HCT116 (cell line): ENCODE measurements around the gene PRKN. TPM values are rescaled to one million over a fixed set of nuclear protein-coding genes. Genes with fewer than 3 reads are reported as not detected.

Experiments used
- ATAC-seq: fragments of 200-7000 bp; cut with Tn5 transposase; 2 replicates; pipeline ENCODE4 v1.9.1; 2020; ENCODE audit warnings: mild to moderate bottlenecking, moderate library complexity
- BruUV-seq: library from RNA; stranded (reverse); fragments of 400-500 nt; replicated peaks from 2 replicates; lab custom pipeline; 2021; lab: Mats Ljungman, UMichigan
- CTCF ChIA-PET: fragments of 300-600 bp; sonication (Branson Sonifier 250); formaldehyde crosslinking; loops from one replicate; lab custom pipeline; 2021; ENCODE audit warnings: antibody characterized with exemption; lab: Charles Lee
- POLR2A ChIA-PET: fragments of 300-600, 350-600 bp; sonication (Branson Sonifier 250); formaldehyde crosslinking; loops from one replicate; lab custom pipeline; 2021; ENCODE audit warnings: antibody characterized with exemption; lab: Charles Lee
- RAD21 ChIA-PET, 2 experiments: fragments of 300-600 bp; sonication (Branson Sonifier 250); formaldehyde crosslinking; loops; one replicate each; lab custom pipeline; 2023; ENCODE audit warnings: low total read pairs in 2 of 2; ENCODE audit not compliant: uncharacterized antibody in 2 of 2, unreplicated experiment in 2 of 2, low non-redundant PET in 1 of 2; lab: Charles Lee
- DNase-seq: peaks from one replicate; pipeline ENCODE4 v3.0.0-alpha.2; 2010; ENCODE audit warnings: low read depth, low spot score
- H2AFZ ChIP-seq: fragments of 200-600 bp; shearing (Covaris generic), sonication (generic); 2 replicates; pipeline ENCODE4 v1.6.1; 2017; ENCODE audit warnings: low read depth, mixed run types, mixed read lengths, antibody characterized with exemption, low read length; ENCODE audit not compliant: poor library complexity, severe bottlenecking
- H3K27ac ChIP-seq: 2 replicates; pipeline ENCODE4 v1.5.1; 2012; ENCODE audit warnings: low read depth, low read length
- H3K27me3 ChIP-seq: fragments of 200-600 bp; sonication (generic); 2 replicates; pipeline ENCODE4 v1.6.1; 2016; ENCODE audit warnings: mixed run types, low read length, mixed read lengths; ENCODE audit not compliant: insufficient read depth
- H3K36me3 ChIP-seq, 2 experiments: fragments of 200-500 bp in 1 of 2; fragments of 200-600 bp in 1 of 2; sonication (Bioruptor generic) in 1 of 2; sonication (generic) in 1 of 2; 2 replicates each; pipeline versions ENCODE4 v1.5.1 to v1.6.1; 2014 to 2016; ENCODE audit warnings: low read length in 2 of 2, inconsistent platforms in 1 of 2, mixed read lengths in 1 of 2, mixed run types in 1 of 2; ENCODE audit not compliant: insufficient read depth in 2 of 2, control insufficient read depth in 1 of 2
- H3K4me1 ChIP-seq, 2 experiments: fragments of 200-600 bp in 1 of 2; sonication (generic) in 1 of 2; 2 replicates each; pipeline versions ENCODE4 v1.5.1 to v1.6.1; 2012 to 2017; ENCODE audit warnings: low read length in 2 of 2, inconsistent platforms in 1 of 2, mild to moderate bottlenecking in 1 of 2, mixed read lengths in 1 of 2, mixed run types in 1 of 2, moderate library complexity in 1 of 2; ENCODE audit not compliant: insufficient read depth in 2 of 2, control insufficient read depth in 1 of 2
- H3K4me2 ChIP-seq: fragments of 200-600 bp; sonication (generic); 2 replicates; pipeline ENCODE4 v1.6.1; 2017; ENCODE audit warnings: mixed run types, low read length, mixed read lengths
- H3K4me3 ChIP-seq, 2 experiments: fragments of 200-600 bp in 1 of 2; sonication (generic) in 1 of 2; replicated peaks in 1 of 2; 2 replicates each; pipeline ENCODE4 v1.5.1; 2011 to 2016; ENCODE audit warnings: low read length in 2 of 2, control low read depth in 1 of 2, low read depth in 1 of 2, mild to moderate bottlenecking in 1 of 2, mixed read lengths in 1 of 2, mixed run types in 1 of 2
- H3K79me2 ChIP-seq: fragments of 200-600 bp; sonication (generic); 2 replicates; pipeline ENCODE4 v1.6.1; 2017; ENCODE audit warnings: mild to moderate bottlenecking, mixed run types, low read length, moderate library complexity, mixed read lengths; ENCODE audit not compliant: insufficient read depth
- H3K9ac ChIP-seq: fragments of 200-600 bp; sonication (generic); 2 replicates; pipeline ENCODE4 v1.6.1; 2016; ENCODE audit warnings: low read length, mixed read lengths
- H3K9me2 ChIP-seq: fragments of 200-600 bp; sonication (generic), shearing (Covaris generic); 2 replicates; pipeline ENCODE4 v1.6.1; 2017; ENCODE audit warnings: mixed run types, mild to moderate bottlenecking, moderate library complexity; ENCODE audit not compliant: insufficient read depth
- H3K9me3 ChIP-seq, 2 experiments: fragments of 200-500 bp in 1 of 2; fragments of 200-600 bp in 1 of 2; sonication (Bioruptor generic) in 1 of 2; sonication (generic) in 1 of 2; 2 replicates each; pipeline ENCODE4 v1.6.1; 2014 to 2017; ENCODE audit warnings: low read length in 2 of 2, mixed read lengths in 2 of 2, inconsistent platforms in 1 of 2, low read depth in 1 of 2, mild to moderate bottlenecking in 1 of 2, mixed run types in 1 of 2, moderate library complexity in 1 of 2; ENCODE audit not compliant: control insufficient read depth in 1 of 2, insufficient read depth in 1 of 2
- H4K20me1 ChIP-seq: fragments of 200-600 bp; sonication (generic), shearing (Covaris generic); 2 replicates; pipeline ENCODE4 v1.6.1; 2017; ENCODE audit warnings: mixed run types, mild to moderate bottlenecking, moderate library complexity; ENCODE audit not compliant: insufficient read depth
- CBX3 ChIP-seq: IDR thresholded peaks from 2 replicates; pipeline ENCODE4 v1.6.1; 2012; ENCODE audit warnings: low read depth
- CEBPB ChIP-seq: IDR thresholded peaks from 2 replicates; pipeline ENCODE4 v1.6.1; 2012; ENCODE audit warnings: low read depth
- CTCF ChIP-seq, 3 experiments: fragments of 200-600 bp in 1 of 3; sonication (generic) in 1 of 3; IDR thresholded peaks in 2 of 3; conservative IDR thresholded peaks in 1 of 3; 2 replicates each; pipeline ENCODE4 v1.5.1; 2012 to 2017; ENCODE audit warnings: low read depth in 2 of 3, low read length in 2 of 3, antibody characterized with exemption in 1 of 3, borderline replicate concordance in 1 of 3, control low read depth in 1 of 3, mild to moderate bottlenecking in 1 of 3, mixed read lengths in 1 of 3, mixed run types in 1 of 3, moderate library complexity in 1 of 3; ENCODE audit not compliant: insufficient read depth in 1 of 3
- EGR1 ChIP-seq: IDR thresholded peaks from 2 replicates; pipeline ENCODE4 v1.6.1; 2012; ENCODE audit warnings: low read depth
- ELF1 ChIP-seq: IDR thresholded peaks from 2 replicates; pipeline ENCODE4 v1.6.1; 2012; ENCODE audit warnings: low read depth, borderline replicate concordance
- EZH2 ChIP-seq: fragments of 200-600 bp; sonication (generic); IDR thresholded peaks from 2 replicates; pipeline ENCODE4 v1.6.1; 2017; ENCODE audit warnings: antibody characterized with exemption, mixed run types
- FOSL1 ChIP-seq: IDR thresholded peaks from 2 replicates; pipeline ENCODE4 v1.6.1; 2012; ENCODE audit warnings: low read depth
- MAX ChIP-seq: IDR thresholded peaks from 2 replicates; pipeline ENCODE4 v1.6.1; 2012
- POLR2AphosphoS5 ChIP-seq: IDR thresholded peaks from 2 replicates; pipeline ENCODE4 v1.6.1; 2011; ENCODE audit warnings: mild to moderate bottlenecking, low read depth, low read length, moderate library complexity
- RAD21 ChIP-seq: IDR thresholded peaks from 2 replicates; pipeline ENCODE4 v1.6.1; 2012; ENCODE audit warnings: low read depth, mild to moderate bottlenecking
- REST ChIP-seq: IDR thresholded peaks from 2 replicates; pipeline ENCODE4 v1.6.1; 2012; ENCODE audit warnings: low read depth
- SIN3A ChIP-seq: IDR thresholded peaks from 2 replicates; pipeline ENCODE4 v1.6.1; 2012; ENCODE audit warnings: low read depth
- SP1 ChIP-seq: IDR thresholded peaks from 2 replicates; pipeline ENCODE4 v1.6.1; 2012; ENCODE audit warnings: low read depth
- TCF7L2 ChIP-seq: IDR thresholded peaks from 2 replicates; pipeline ENCODE4 v1.7.0; 2011; ENCODE audit warnings: borderline replicate concordance, inconsistent platforms; ENCODE audit not compliant: insufficient read depth, insufficient read length; ENCODE audit errors: extremely low read depth
- YY1 ChIP-seq: IDR thresholded peaks from 2 replicates; pipeline ENCODE4 v1.6.1; 2011; ENCODE audit warnings: low read length, low read depth, moderate library complexity, mild to moderate bottlenecking; ENCODE audit not compliant: insufficient replicate concordance; ENCODE audit errors: extremely low read depth
- ZFX ChIP-seq: fragments of 450-650 bp; IDR thresholded peaks from 2 replicates; pipeline ENCODE4 v1.6.1; 2017
- ZNF274 ChIP-seq: fragments of 200-500 bp; sonication (Bioruptor generic); IDR thresholded peaks from 2 replicates; pipeline ENCODE4 v1.6.1; 2014; ENCODE audit warnings: mild to moderate bottlenecking, low read depth, low read length, inconsistent platforms
- intact Hi-C: fragments of 100-400 bp; cut with micrococcal nuclease; formaldehyde crosslinking; loops from 2 replicates; pipeline ENCODE4 v1.10.0; 2022
- total RNA-seq: library from RNA; stranded (reverse); gene quantifications from one replicate; pipeline ENCODE4 v1.2.1, GENCODE V29; 2021; ENCODE audit not compliant: unreplicated experiment

PRKN gene
- total RNA-seq, 1 experiment from 2014 or later = 2.6 TPM

- RAD21 ChIA-PET = no interaction called here
- no peak for DNase-seq
- Histone ChIP-seq H3K4me3 (no peak overlapping the region), H3K9me2 (no peaks in the 10 kb centered on the region), H3K27ac (no peak overlapping the region), H2AFZ (no peak overlapping the region), H3K4me2 (no peak overlapping the region), H3K79me2 (no peaks in the 10 kb centered on the region), H3K9ac (no peak overlapping the region), H3K27me3 (no peaks in the 10 kb centered on the region)
- no TSS peak for BruUV-seq
- POLR2A ChIA-PET = no interaction called here
- CTCF ChIA-PET = no interaction called here
- TF ChIP-seq SP1 (no peak), YY1 (no peak), FOSL1 (no peak), SIN3A (no peak), ZFX (no peak), CBX3 (no peak), CTCF (IDR thresholded peaks at IDR 0.05 in 2 of 3, conservative IDR thresholded peaks at IDR 0.05 in 1 of 3; ENCODE audit: borderline replicate concordance in 1 of 3, insufficient read depth in 1 of 3, low read depth in 2 of 3, low read length in 2 of 3) (no peak), POLR2AphosphoS5 (no peak), REST (no peak), MAX (no peak), RAD21 (no peak), ELF1 (no peak), CEBPB (no peak), EGR1 (no peak), TCF7L2 (no peak), ZNF274 (no peak), EZH2 (no peak)
- TF ChIP-seq, all 23 proteins: peak for 0
- Histone ChIP-seq H3K9me3 (peaks cover 0 to 4% of the 10 kb centered on the region in 2 experiments; a peak in 1 of 4 replicates), H4K20me1 (no peaks in the 10 kb centered on the region), H3K4me1 (no peaks in the 10 kb centered on the region), H3K36me3 (no peaks in the 10 kb centered on the region)
- intact Hi-C loops = no loop called here
- ATAC-seq = no peak
Observed at GRCh38 chr6:162489101-162489976, 238.2 kb downstream of the PRKN start.
